Endothelial cell of umbilical vein (primary cell): ENCODE results near the gene CUL7.

Experiments used
- CTCF ChIP-seq, 2 donors: IDR thresholded peaks; 1 replicate in 1 of 2; 2 replicates in 1 of 2; pipeline ENCODE4 v1.5.1; 2011; ENCODE audit warnings: low read length in 2 of 2, mild to moderate bottlenecking in 2 of 2, moderate library complexity in 2 of 2, control low read depth in 1 of 2, inconsistent platforms in 1 of 2, low read depth in 1 of 2; ENCODE audit not compliant: insufficient read depth in 1 of 2; ENCODE audit errors: extremely low read depth in 1 of 2
- EZH2 ChIP-seq: IDR thresholded peaks from 2 replicates; pipeline ENCODE4 v1.6.1; 2012; ENCODE audit warnings: borderline replicate concordance, low read depth, mild to moderate bottlenecking, moderate library complexity, low read length, inconsistent platforms; ENCODE audit not compliant: severe bottlenecking
- FOS ChIP-seq: IDR thresholded peaks from 2 replicates; pipeline ENCODE4 v1.6.1; 2011; ENCODE audit warnings: mild to moderate bottlenecking, low read length, moderate library complexity, borderline replicate concordance; ENCODE audit not compliant: insufficient read depth
- MAX ChIP-seq: IDR thresholded peaks from 2 replicates; pipeline ENCODE4 v1.6.1; 2011; ENCODE audit not compliant: insufficient read depth, insufficient read length
- POLR2A ChIP-seq: IDR thresholded peaks from 2 replicates; pipeline ENCODE4 v1.6.1; 2012; ENCODE audit warnings: low read depth, mild to moderate bottlenecking, control low read depth, low read length
- POLR2AphosphoS5 ChIP-seq: IDR thresholded peaks from 2 replicates; pipeline ENCODE4 v1.6.1; 2012; ENCODE audit warnings: low read depth, mild to moderate bottlenecking, control low read depth, low read length, moderate library complexity; ENCODE audit not compliant: insufficient read depth

GRCh38 chr6:43035495-43036194 is 18.0 kb downstream of the CUL7 start:
- TF ChIP-seq CTCF (IDR thresholded peaks at IDR 0.05; ENCODE audit: extremely low read depth in 1 of 2, insufficient read depth in 1 of 2, low read depth in 1 of 2, low read length in 2 of 2) (no peak), POLR2AphosphoS5 (no peak), EZH2 (no peak), POLR2A (no peak), FOS (no peak), MAX (no peak)
